ENCODE measurements around the gene EPHA5.

Gene EPHA5

DNA sequence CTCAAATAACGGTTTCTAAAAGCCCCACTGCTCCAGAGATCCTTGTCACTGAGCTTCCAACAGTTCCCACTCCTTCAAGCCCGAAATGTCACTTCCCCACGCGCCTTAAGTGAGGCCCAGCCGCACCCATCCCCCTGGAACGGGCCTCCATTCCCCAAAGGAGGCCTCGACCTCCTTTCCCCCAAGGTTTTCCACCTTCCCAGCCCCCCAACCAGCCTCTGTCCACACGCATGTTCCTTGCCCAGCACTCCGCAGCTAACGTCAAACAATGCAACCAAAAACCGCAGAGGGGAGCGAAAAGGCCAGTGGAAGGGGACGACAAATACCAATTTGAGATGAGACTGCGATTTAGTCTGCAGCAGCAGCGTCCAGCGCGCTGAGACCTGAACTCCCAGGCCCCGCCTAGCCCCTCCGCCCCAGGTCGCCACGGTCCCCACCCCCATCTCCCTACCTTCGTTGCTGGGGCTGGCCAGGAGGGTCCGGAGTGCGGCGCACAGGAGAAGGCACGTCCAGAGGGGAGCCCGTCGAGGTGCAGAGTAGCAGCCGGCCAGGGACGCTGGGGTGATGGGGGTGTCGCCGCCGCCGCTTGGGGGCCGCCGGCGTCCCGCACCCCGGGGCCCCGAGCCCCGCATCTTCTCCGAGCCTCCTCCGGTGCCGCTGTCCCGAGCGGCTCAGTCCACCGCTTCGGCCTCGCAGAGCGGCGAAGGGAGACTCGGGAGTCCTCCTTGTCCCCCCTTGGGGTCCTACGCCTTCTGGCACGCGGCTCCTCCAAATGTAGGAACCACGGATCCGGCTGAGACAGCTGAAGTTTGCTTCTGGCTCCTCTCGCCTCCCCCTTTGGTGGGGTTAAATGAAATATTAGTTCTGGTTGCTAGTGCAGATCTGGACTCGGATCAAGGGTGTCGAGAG is 924 bp downstream of the EPHA5 start:
- POLR2A ChIA-PET = interaction anchor here (0.6 to 1.9 kb wide), 5 partner anchors 8 to 18 kb away, joined by 5 to 10 read pairs (median 6); no protein-coding TSS in a partner anchor
- Histone ChIP-seq H3K36me3 (ENCODE audit: control insufficient read depth in 2 of 2, insufficient read depth in 1 of 2, low read length in 2 of 2) (no peaks in the 10 kb centered on the region), H3K27ac (ENCODE audit: extremely low read depth, low read depth, low read length) (peak overlapping the region; percentile 89), H3K4me3 (ENCODE audit: low read depth, low read length) (peak overlapping the region; percentile 75), H3K4me1 (ENCODE audit: control insufficient read depth, insufficient read depth, low read length) (peaks cover 13% of the 10 kb centered on the region), H3K9me3 (ENCODE audit: control insufficient read depth, insufficient read depth, low read depth, low read length) (no peaks in the 10 kb centered on the region)
- CTCF ChIA-PET = interaction anchor here (0.5 to 0.7 kb wide), 2 partner anchors 82 to 1165 kb away, joined by 3 to 4 read pairs; no protein-coding TSS in a partner anchor
- TF ChIP-seq TCF7L2 (IDR thresholded peaks at IDR 0.05; ENCODE audit: borderline replicate concordance, low read depth, low read length) = no peak
- TF ChIP-seq ZNF843 (tag by site-specific recombination; IDR thresholded peaks at IDR 0.05) = no peak
- TF ChIP-seq ZNF426 (tag by site-specific recombination; IDR thresholded peaks at IDR 0.05) = no peak
- TF ChIP-seq ZNF138 (tag by site-specific recombination; IDR thresholded peaks at IDR 0.05; ENCODE audit: borderline replicate concordance) = no peak
- no peak for TF ChIP-seq ZBTB20 (tag by site-specific recombination; IDR thresholded peaks at IDR 0.05)
- no peak for TF ChIP-seq ZNF596 (tag by site-specific recombination; IDR thresholded peaks at IDR 0.05)
- TF ChIP-seq KLF16 (tag by site-specific recombination; IDR thresholded peaks at IDR 0.05) = no peak
- TF ChIP-seq GLIS1 (tag by site-specific recombination; IDR thresholded peaks at IDR 0.05) = no peak
- TF ChIP-seq PRDM2 (tag by site-specific recombination; IDR thresholded peaks at IDR 0.05; ENCODE audit: borderline replicate concordance) = no peak
- no peak for TF ChIP-seq SETDB1 (IDR thresholded peaks at IDR 0.05; ENCODE audit: insufficient read length, low read length)
- no peak for TF ChIP-seq ZNF311 (tag by site-specific recombination; IDR thresholded peaks at IDR 0.05; ENCODE audit: borderline replicate concordance)
- TF ChIP-seq ZNF416 (tag by site-specific recombination; IDR thresholded peaks at IDR 0.05) = no peak
- TF ChIP-seq ZNF549 (tag by site-specific recombination; IDR thresholded peaks at IDR 0.05) = no peak
- TF ChIP-seq, protein P1, sequence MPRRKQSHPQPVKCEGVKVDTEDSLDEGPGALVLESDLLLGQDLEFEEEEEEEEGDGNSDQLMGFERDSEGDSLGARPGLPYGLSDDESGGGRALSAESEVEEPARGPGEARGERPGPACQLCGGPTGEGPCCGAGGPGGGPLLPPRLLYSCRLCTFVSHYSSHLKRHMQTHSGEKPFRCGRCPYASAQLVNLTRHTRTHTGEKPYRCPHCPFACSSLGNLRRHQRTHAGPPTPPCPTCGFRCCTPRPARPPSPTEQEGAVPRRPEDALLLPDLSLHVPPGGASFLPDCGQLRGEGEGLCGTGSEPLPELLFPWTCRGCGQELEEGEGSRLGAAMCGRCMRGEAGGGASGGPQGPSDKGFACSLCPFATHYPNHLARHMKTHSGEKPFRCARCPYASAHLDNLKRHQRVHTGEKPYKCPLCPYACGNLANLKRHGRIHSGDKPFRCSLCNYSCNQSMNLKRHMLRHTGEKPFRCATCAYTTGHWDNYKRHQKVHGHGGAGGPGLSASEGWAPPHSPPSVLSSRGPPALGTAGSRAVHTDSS (tag by site-specific recombination; IDR thresholded peaks at IDR 0.05) = no peak
- TF ChIP-seq ZNF701 (tag by site-specific recombination; IDR thresholded peaks at IDR 0.05) = no peak
- TF ChIP-seq ZNF692 (tag by site-specific recombination; IDR thresholded peaks at IDR 0.05) = no peak
- TF ChIP-seq ZNF280D (tag by site-specific recombination; IDR thresholded peaks at IDR 0.05) = no peak
- TF ChIP-seq ZNF768 (tag by site-specific recombination; IDR thresholded peaks at IDR 0.05) = no peak
- TF ChIP-seq ZNF449 (tag by site-specific recombination; IDR thresholded peaks at IDR 0.05) = no peak
- TF ChIP-seq GLIS2 (tag by site-specific recombination; IDR thresholded peaks at IDR 0.05) = 0 out of 2 replicates have a peak, but pooled peaks have one; percentile 21

All from HEK293 (cell line).